ENCODE results near the gene OR2A7.
"Not testable (repeated sequence)": the region's sequence is repeated elsewhere in the genome, so short reads cannot be mapped to it uniquely, and the experiment has no call there.

Gene OR2A7

DNA sequence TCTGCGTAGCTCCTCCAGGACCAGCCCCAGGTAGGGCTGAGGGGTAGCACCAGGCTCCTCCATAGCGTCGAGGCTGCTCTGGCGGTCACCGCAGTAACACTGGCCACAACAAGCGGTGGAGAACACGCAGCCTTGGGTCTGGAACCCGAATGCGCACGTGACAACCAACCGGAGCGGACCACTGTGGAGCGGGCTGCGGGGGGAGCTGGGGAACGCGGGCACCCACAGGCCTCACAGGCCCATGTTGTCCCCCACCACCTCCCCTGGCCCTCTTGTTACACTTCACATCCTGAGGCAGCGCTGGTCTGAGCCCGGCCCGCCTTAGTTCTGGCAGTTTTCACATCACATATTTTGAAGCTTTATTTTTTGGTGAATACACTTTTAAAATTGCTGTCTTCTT lies 4.6 kb upstream of the OR2A7 start, which contains the start of gene CTAGE8:
Gene CTAGE8 (minus strand): TSS at position 101 of the 400 bp plus-strand sequence. CDS start 38 bp downstream, at position 63.
- H2BK120ac ChIP-seq (ENCODE audit: low read depth, low read length); H2BK5ac ChIP-seq (ENCODE audit: low read length); H2BK12ac ChIP-seq (ENCODE audit: low read length); H4K8ac ChIP-seq (ENCODE audit: low read depth, low read length); H3K4me3 ChIP-seq (ENCODE audit: low read length in 2 of 2); H4K91ac ChIP-seq (ENCODE audit: low read depth, low read length, poor library complexity); H3K9ac ChIP-seq (ENCODE audit: low read depth, low read length, poor library complexity); H3K79me1 ChIP-seq (ENCODE audit: low read depth, low read length); H3K9me3 ChIP-seq (replicated peaks in 1 of 2; ENCODE audit: control insufficient read depth in 2 of 2, insufficient read depth in 1 of 2, low read depth in 1 of 2, low read length in 2 of 2); H3K4ac ChIP-seq (ENCODE audit: low read length); H3K27me3 ChIP-seq (ENCODE audit: control insufficient read depth in 3 of 3, insufficient read depth in 3 of 3, low read depth in 1 of 3, low read length in 3 of 3); H3K14ac ChIP-seq (ENCODE audit: low read length); H2AK5ac ChIP-seq (ENCODE audit: low read depth, low read length); H3K18ac ChIP-seq (ENCODE audit: low read length); H3K4me1 ChIP-seq (ENCODE audit: control insufficient read depth in 2 of 2, insufficient read depth in 1 of 2, low read depth in 1 of 2, low read length in 2 of 2); H3K27ac ChIP-seq (replicated peaks; ENCODE audit: low read length); H2AFZ ChIP-seq (ENCODE audit: low read length); H3K23ac ChIP-seq (ENCODE audit: low read depth, low read length, poor library complexity); H3K4me2 ChIP-seq (ENCODE audit: insufficient read depth, low read length, poor library complexity, severe bottlenecking); DNase-seq (ENCODE audit: low spot score); H3K36me3 ChIP-seq (replicated peaks in 1 of 2; ENCODE audit: control insufficient read depth in 2 of 2, insufficient read depth in 2 of 2, low read length in 2 of 2); H2BK15ac ChIP-seq (ENCODE audit: low read length): not testable (repeated sequence)
- no CpG with 5 or more reads among the region's 19 CpGs for WGBS, 2 donors (ENCODE audit: extremely low coverage in 2 of 2, insufficient read length in 2 of 2, insufficient replicate concordance in 1 of 2)

DNA sequence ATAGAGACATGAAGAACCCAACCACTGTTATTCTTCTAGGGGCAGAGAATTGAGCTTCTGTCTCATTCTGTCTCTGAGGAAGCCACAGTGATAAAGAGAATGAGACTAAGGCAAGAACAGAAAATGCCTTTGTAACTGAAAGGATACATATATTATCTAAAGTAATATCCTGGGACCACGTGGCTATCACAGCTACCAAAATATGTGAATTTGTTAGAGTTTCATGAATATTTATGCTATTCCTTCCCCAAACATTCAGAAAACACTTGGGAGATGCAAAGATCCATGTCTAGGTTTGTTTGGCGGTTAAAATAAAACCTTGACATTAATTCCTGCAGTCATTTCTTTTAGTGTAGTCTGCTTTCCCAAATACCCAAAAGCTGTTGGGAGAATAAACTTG lies 2.5 kb downstream of the OR2A7 start:
- H2BK12ac ChIP-seq (ENCODE audit: low read length); H4K8ac ChIP-seq (ENCODE audit: low read depth, low read length); H3K4me1 ChIP-seq (ENCODE audit: control insufficient read depth in 2 of 2, insufficient read depth in 1 of 2, low read depth in 1 of 2, low read length in 2 of 2); H3K27me3 ChIP-seq (ENCODE audit: control insufficient read depth in 3 of 3, insufficient read depth in 3 of 3, low read depth in 1 of 3, low read length in 3 of 3); H3K27ac ChIP-seq (replicated peaks; ENCODE audit: low read length); H3K4me2 ChIP-seq (ENCODE audit: insufficient read depth, low read length, poor library complexity, severe bottlenecking); H3K4ac ChIP-seq (ENCODE audit: low read length); H2BK15ac ChIP-seq (ENCODE audit: low read length); H2AFZ ChIP-seq (ENCODE audit: low read length); H3K36me3 ChIP-seq (replicated peaks in 1 of 2; ENCODE audit: control insufficient read depth in 2 of 2, insufficient read depth in 2 of 2, low read length in 2 of 2); H3K4me3 ChIP-seq (ENCODE audit: low read length in 2 of 2); H2BK120ac ChIP-seq (ENCODE audit: low read depth, low read length); DNase-seq (ENCODE audit: low spot score); H2AK5ac ChIP-seq (ENCODE audit: low read depth, low read length); H4K91ac ChIP-seq (ENCODE audit: low read depth, low read length, poor library complexity); H3K14ac ChIP-seq (ENCODE audit: low read length); H3K18ac ChIP-seq (ENCODE audit: low read length); H3K23ac ChIP-seq (ENCODE audit: low read depth, low read length, poor library complexity); H2BK5ac ChIP-seq (ENCODE audit: low read length); H3K79me1 ChIP-seq (ENCODE audit: low read depth, low read length); H3K9ac ChIP-seq (ENCODE audit: low read depth, low read length, poor library complexity); H3K9me3 ChIP-seq (replicated peaks in 1 of 2; ENCODE audit: control insufficient read depth in 2 of 2, insufficient read depth in 1 of 2, low read depth in 1 of 2, low read length in 2 of 2): not testable (repeated sequence)
- no CpG with 5 or more reads among the region's 2 CpGs for WGBS, 2 donors (ENCODE audit: extremely low coverage in 2 of 2, insufficient read length in 2 of 2, insufficient replicate concordance in 1 of 2)

- WGBS, 2 donors (ENCODE audit: extremely low coverage in 2 of 2, insufficient read length in 2 of 2, insufficient replicate concordance in 1 of 2) = no CpG with 5 or more reads among the region's 14 CpGs
Measured at GRCh38 chr7:144259067-144259466, 5.5 kb downstream of the OR2A7 start.

DNA sequence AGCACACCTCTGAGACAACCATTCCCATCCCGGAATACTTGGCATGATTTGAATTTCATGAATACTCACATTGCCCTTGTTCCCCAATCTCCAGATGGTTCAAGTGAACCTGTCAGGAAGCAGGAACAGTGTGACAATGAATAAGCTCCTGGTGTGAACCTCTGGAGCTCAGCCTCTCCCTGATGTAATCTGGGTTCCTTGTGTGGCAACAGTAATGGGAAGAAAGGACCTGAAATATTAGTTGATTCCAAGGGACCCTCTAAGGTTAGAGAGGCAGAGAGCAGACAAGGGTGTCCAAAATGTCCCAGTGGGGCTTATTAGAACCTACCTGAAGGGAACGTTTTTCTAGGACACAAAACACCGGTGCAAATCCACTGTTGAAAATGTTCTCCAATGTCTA lies 8.5 kb downstream of the OR2A7 start:
- H3K36me3 ChIP-seq (replicated peaks in 1 of 2; ENCODE audit: control insufficient read depth in 2 of 2, insufficient read depth in 2 of 2, low read length in 2 of 2) = no peaks in the 10 kb centered on the region

More at GRCh38 chr7:144259067-144259466, 5.5 kb downstream of the OR2A7 start:
- not testable (repeated sequence) for H3K27me3 ChIP-seq (ENCODE audit: control insufficient read depth in 3 of 3, insufficient read depth in 3 of 3, low read depth in 1 of 3, low read length in 3 of 3); H3K4me2 ChIP-seq (ENCODE audit: insufficient read depth, low read length, poor library complexity, severe bottlenecking); H3K79me1 ChIP-seq (ENCODE audit: low read depth, low read length); H4K8ac ChIP-seq (ENCODE audit: low read depth, low read length); H3K4me3 ChIP-seq (ENCODE audit: low read length in 2 of 2); DNase-seq (ENCODE audit: low spot score); H3K9me3 ChIP-seq (replicated peaks in 1 of 2; ENCODE audit: control insufficient read depth in 2 of 2, insufficient read depth in 1 of 2, low read depth in 1 of 2, low read length in 2 of 2); H2AK5ac ChIP-seq (ENCODE audit: low read depth, low read length); H3K27ac ChIP-seq (replicated peaks; ENCODE audit: low read length); H2BK15ac ChIP-seq (ENCODE audit: low read length); H3K14ac ChIP-seq (ENCODE audit: low read length); H3K18ac ChIP-seq (ENCODE audit: low read length); H3K23ac ChIP-seq (ENCODE audit: low read depth, low read length, poor library complexity); H3K4me1 ChIP-seq (ENCODE audit: control insufficient read depth in 2 of 2, insufficient read depth in 1 of 2, low read depth in 1 of 2, low read length in 2 of 2); H2BK12ac ChIP-seq (ENCODE audit: low read length); H4K91ac ChIP-seq (ENCODE audit: low read depth, low read length, poor library complexity); H3K36me3 ChIP-seq (replicated peaks in 1 of 2; ENCODE audit: control insufficient read depth in 2 of 2, insufficient read depth in 2 of 2, low read length in 2 of 2); H2BK5ac ChIP-seq (ENCODE audit: low read length); H3K4ac ChIP-seq (ENCODE audit: low read length); H2AFZ ChIP-seq (ENCODE audit: low read length); H2BK120ac ChIP-seq (ENCODE audit: low read depth, low read length); H3K9ac ChIP-seq (ENCODE audit: low read depth, low read length, poor library complexity)

More for the DNA sequence above, 8.5 kb downstream of the OR2A7 start:
- H3K4me2 ChIP-seq (ENCODE audit: insufficient read depth, low read length, poor library complexity, severe bottlenecking) = no peak overlapping the region
- H2AFZ ChIP-seq (ENCODE audit: low read length) = no peak overlapping the region
- no peaks in the 10 kb centered on the region for H3K9me3 ChIP-seq (replicated peaks in 1 of 2; ENCODE audit: control insufficient read depth in 2 of 2, insufficient read depth in 1 of 2, low read depth in 1 of 2, low read length in 2 of 2)
- no peak overlapping the region for H2BK15ac ChIP-seq (ENCODE audit: low read length)
- H3K79me1 ChIP-seq (ENCODE audit: low read depth, low read length) = no peaks in the 10 kb centered on the region
- H3K18ac ChIP-seq (ENCODE audit: low read length) = no peak overlapping the region
- no peaks in the 10 kb centered on the region for H3K4me1 ChIP-seq (ENCODE audit: control insufficient read depth in 2 of 2, insufficient read depth in 1 of 2, low read depth in 1 of 2, low read length in 2 of 2)
- H3K14ac ChIP-seq (ENCODE audit: low read length) = no peak overlapping the region
- no peak overlapping the region for H2BK12ac ChIP-seq (ENCODE audit: low read length)
- DNase-seq (ENCODE audit: low spot score) = no peak
- no peaks in the 10 kb centered on the region for H3K27me3 ChIP-seq (ENCODE audit: control insufficient read depth in 3 of 3, insufficient read depth in 3 of 3, low read depth in 1 of 3, low read length in 3 of 3)
- no peak overlapping the region for H3K27ac ChIP-seq (replicated peaks; ENCODE audit: low read length)
- no peak overlapping the region for H4K8ac ChIP-seq (ENCODE audit: low read depth, low read length)
- no peak overlapping the region for H4K91ac ChIP-seq (ENCODE audit: low read depth, low read length, poor library complexity)
- H2AK5ac ChIP-seq (ENCODE audit: low read depth, low read length) = no peak overlapping the region
- no peak overlapping the region for H3K4me3 ChIP-seq (ENCODE audit: low read length in 2 of 2)
- no peak overlapping the region for H3K23ac ChIP-seq (ENCODE audit: low read depth, low read length, poor library complexity)
- no peak overlapping the region for H2BK120ac ChIP-seq (ENCODE audit: low read depth, low read length)
- WGBS, 2 donors (ENCODE audit: extremely low coverage in 2 of 2, insufficient read length in 2 of 2, insufficient replicate concordance in 1 of 2) = no CpG with 5 or more reads among the region's 3 CpGs
- H3K4ac ChIP-seq (ENCODE audit: low read length) = no peak overlapping the region
- no peak overlapping the region for H2BK5ac ChIP-seq (ENCODE audit: low read length)
- H3K9ac ChIP-seq (ENCODE audit: low read depth, low read length, poor library complexity) = no peak overlapping the region
